KG1 (cell line): ENCODE measurements around the gene SLC25A25.

Source experiments
- DNase-seq: peaks from one replicate; lab custom pipeline; 2025; lab: John Stamatoyannopoulos, UW

Gene SLC25A25

GRCh38 chr9:128096616-128097536 lies 28.8 kb downstream of the SLC25A25 start:
- no peak for DNase-seq

GRCh38 chr9:128097543-128098296 lies 29.7 kb downstream of the SLC25A25 start:
- no peak for DNase-seq

- DNase-seq: no peak
Measured at GRCh38 chr9:128098297-128099230, 30.5 kb downstream of the SLC25A25 start.

- DNase-seq: no peak
Measured at GRCh38 chr9:128099231-128099931, 31.3 kb downstream of the SLC25A25 start.

- DNase-seq: no peak
Measured at GRCh38 chr9:128099932-128100491, 32.0 kb downstream of the SLC25A25 start.

- no peak for DNase-seq
Measured at GRCh38 chr9:128100581-128100980, 32.5 kb downstream of the SLC25A25 start.

- DNase-seq: no peak
Measured at GRCh38 chr9:128101231-128101661, 33.2 kb downstream of the SLC25A25 start.

GRCh38 chr9:128101690-128102089 lies 33.7 kb downstream of the SLC25A25 start:
- no peak for DNase-seq

- DNase-seq: no peak
Measured at GRCh38 chr9:128102196-128102595, 34.2 kb downstream of the SLC25A25 start.

- no peak for DNase-seq
Measured at GRCh38 chr9:128102861-128103588, 35.0 kb downstream of the SLC25A25 start.

GRCh38 chr9:128103589-128103962 lies 35.5 kb downstream of the SLC25A25 start:
- no peak for DNase-seq

GRCh38 chr9:128104171-128104618 lies 36.2 kb downstream of the SLC25A25 start:
- no peak for DNase-seq

GRCh38 chr9:128105538-128106175 lies 37.6 kb downstream of the SLC25A25 start:
- DNase-seq: no peak

- DNase-seq: no peak
Measured at GRCh38 chr9:128106181-128106939, 38.3 kb downstream of the SLC25A25 start.

GRCh38 chr9:128106940-128107467 lies 39.0 kb downstream of the SLC25A25 start:
- DNase-seq: no peak

- no peak for DNase-seq
Measured at GRCh38 chr9:128107468-128108268, 39.6 kb downstream of the SLC25A25 start.

- DNase-seq: no peak
Measured at GRCh38 chr9:128108269-128109049, 40.4 kb downstream of the SLC25A25 start.
